IPS DF 4.7 (cell line): ENCODE results near the gene HLA-DMA.

Source experiments
- DNase-seq: peaks from one replicate; pipeline ENCODE4 v3.0.0-alpha.2; 2013; ENCODE audit warnings: low spot score; ENCODE audit errors: extremely low read depth

Gene HLA-DMA

DNA sequence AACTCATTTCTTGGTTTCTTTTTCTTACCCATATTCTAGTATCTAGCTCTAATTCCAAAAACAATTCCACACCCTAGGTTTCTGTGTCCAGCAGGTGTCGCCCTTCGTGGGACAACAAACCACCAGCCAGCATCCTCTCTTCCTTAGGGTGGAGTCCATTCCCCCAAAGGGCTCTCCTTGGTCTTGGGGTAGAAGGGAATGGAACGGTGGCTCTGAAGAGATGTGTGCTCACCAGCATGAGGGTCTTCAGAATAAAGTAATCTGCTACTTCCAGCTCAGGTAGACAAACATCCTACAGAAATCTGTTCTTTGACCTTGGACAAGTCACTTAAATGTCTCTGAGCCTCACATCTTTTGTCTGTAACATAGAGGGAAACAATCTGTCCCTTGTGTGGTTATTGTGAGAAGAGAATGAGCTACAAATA, 19.2 kb downstream of the HLA-DMA start:
- no peak for DNase-seq

DNA sequence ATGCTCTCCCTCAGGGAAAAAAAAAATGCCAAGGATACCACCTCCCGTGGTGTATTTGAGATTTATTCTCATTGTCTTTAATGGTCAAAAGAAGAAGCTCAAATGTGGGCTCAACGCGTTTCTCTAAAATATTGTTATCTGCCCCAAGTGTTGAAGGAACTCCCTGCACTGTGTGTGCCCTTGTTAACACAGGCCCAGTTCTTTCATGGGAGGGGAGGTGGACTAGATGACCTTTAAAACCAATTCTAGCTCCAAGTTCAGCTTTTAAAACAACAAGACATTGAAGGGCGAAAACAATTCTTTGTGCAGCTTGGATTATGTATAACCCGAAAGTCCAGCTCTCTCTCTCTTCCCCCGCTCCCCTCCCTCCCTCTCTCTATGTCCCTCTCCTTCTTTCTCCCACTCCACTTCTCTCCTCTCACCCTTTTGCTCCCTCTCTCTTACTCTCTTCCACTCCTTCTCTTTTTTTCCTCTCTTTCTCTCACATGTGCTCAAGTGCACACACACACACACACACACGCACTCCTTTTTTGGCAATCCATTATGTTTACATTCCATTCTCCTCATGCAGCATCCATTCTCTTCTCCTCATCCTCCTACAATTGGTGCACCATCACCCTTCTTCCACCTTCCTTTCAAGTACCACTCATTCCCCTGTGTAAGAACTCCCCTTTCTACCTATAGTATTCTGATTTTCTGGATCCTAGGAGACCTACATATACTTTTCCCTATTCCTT, 20.6 kb downstream of the HLA-DMA start:
- no peak for DNase-seq

DNA sequence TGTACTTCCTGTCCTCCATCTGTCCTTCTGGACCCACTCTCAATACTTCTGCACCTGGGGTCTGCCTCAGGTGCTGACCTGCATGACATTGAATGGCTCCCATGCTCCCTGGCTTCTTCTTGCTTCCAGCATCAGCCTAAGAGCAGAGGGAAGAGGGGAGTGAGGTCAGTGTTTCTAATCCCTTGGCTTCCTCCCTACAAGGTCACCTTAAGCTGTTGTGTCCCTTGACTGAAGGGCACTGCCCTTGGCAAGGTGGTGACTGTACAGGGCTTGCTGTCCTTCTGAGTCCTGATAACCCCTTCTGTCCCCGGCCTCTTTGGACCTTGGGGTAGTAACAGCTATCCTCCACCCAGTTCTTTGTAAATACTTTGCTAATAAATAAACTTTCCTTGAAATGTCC, 21.7 kb downstream of the HLA-DMA start:
- no peak for DNase-seq

DNA sequence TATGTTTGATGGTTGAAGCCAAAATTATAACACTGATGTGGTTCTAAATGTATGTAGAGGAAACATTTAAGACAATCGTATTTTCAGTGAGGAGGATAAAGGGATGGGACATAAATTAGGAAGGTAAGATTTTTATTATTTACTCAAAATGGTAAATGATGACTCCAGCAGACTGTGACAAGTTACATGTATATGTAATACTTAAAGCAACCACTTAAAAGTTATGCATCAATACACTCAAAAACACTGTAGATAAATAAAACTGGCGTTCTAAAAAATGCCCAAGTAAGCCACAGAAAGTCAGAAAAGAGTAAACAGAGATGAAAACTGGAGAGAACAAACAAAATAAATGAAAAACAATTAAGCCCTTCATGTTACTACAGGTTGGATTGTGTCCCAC, 30.8 kb downstream of the HLA-DMA start:
- DNase-seq, result no peak

DNA sequence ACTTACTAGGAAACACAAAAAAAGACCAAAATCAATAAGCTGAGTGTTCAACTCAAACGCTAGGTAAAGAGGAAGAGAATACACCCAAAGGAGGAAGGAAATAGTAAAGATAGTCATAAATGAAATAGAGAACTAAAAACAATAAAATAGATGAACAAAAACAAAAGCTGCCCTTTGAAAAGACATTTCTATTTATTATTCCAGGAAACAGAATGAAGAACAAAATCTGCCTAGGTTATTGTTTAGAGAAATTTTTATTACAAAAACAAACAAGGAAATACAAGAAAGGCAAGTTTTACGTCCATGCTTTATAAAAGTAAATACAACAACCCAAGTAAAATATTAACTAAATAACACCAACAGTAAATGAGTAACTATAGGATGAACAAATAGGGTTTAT, 32.2 kb downstream of the HLA-DMA start:
- no peak for DNase-seq

DNA sequence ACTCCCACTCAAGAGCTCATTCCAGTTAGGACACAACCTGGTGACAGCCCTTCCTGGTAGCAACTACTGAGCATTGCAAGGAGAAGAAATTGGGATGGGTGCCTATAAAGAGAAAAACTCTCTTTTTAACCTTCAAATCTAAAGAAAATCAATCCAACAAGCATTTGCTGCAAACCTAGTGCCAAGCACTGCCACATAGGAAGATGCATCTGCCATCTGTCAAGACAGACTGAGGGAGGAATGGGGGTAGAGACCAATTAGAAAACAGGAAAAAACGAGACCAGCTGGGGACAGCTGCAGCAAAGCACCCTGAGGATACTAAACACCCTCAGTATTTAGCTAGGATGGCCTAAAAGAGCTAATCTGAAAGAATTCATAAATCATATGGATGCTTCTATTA, 39.9 kb downstream of the HLA-DMA start:
- no peak for DNase-seq

DNA sequence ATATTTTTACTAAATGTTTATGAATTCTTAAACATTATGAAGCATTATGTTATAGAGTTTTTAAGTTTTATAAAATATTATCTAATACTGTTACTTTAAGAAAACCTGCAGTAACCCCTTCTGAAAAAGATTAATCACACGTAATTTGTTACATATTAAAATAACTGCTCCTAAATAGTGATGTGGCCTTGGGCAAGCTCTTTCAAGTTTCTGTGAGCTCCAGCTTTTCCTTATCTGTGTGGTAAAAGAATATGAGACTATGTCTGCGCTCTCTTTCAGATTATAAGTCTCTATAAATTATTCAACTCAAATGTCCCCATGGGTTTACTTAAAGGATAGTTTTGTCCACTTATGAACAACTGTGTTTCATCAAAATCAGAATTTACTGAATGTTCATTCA, 44.0 kb downstream of the HLA-DMA start:
- DNase-seq, result no peak

DNA sequence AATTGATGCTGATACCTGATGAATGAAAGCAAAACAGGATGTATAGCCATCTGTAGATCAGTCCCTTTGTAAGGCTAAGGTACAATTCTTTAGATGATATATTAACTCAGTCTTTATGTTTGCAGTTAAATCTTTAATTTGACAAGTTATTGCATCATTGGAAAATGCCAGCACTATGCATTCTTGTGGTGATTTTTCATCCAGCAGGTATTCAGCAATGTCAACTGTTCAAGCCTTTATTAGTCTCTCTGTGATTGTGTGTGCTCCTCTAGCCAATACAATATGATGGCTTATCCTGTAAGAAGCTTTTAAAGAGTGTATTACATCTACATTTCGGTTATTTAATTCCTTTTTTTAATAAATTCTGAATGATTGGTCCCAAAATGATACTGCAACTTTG, 46.4 kb downstream of the HLA-DMA start:
- no peak for DNase-seq

DNA sequence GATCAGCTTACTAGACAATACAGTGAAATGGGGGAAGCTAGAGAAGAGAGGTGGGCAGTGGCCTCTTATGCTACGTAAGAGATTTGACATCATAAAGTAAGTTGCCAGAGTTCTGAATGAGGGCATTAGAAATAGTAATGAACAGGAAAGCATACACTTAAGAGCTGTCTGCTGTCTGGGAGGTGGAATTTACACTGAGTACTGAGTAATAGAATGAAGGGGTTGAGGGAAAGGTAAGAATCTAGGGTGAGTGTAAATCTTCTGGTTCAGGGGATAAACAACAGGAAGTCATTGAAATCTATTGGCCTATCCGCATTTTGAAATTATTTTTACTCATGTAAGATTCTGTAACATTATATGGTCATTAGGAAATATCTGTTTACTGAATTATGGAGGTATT, 47.8 kb downstream of the HLA-DMA start:
- DNase-seq, result no peak

- no peak for DNase-seq
Observed at GRCh38 chr6:32903952-32904351, 48.9 kb downstream of the HLA-DMA start.
